ENCODE measurements around the gene PTPN3. TPM values are rescaled to one million over a fixed set of nuclear protein-coding genes. Genes with fewer than 3 reads are reported as not detected.

Gene PTPN3
- total RNA-seq, 6 donors from 2014 or later: 10.2 to 26.2 (median 15.2) TPM

DNA sequence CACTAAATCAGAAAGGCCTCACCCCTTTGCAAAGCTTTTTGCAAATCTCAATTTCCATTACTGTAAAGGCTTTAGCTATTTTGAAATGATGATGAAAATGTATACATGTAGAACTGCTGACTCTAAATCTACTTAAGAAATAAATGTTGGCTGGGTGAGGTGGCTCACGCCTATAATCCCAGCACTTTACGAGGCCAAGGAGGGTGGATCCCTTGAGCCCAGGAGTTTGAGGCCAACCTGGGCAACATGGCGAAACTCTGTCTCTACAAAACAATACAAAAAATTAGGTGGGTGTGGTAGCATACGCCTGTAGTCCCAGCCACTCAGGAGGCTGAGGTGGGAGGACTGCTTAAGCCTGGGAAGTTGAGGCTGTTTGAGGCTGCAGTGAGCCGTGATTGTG, 64.6 kb downstream of the PTPN3 start:
- TF ChIP-seq CTCF (IDR thresholded peaks at IDR 0.05) (no peak), EP300 (IDR thresholded peaks at IDR 0.05) (no peak), POLR2AphosphoS5 (IDR thresholded peaks at IDR 0.05) (no peak), POLR2A (IDR thresholded peaks at IDR 0.05) (no peak)
- Histone ChIP-seq H3K36me3 (peaks cover 0 to 7% (median 0%) of the 10 kb centered on the region in 4 donors), H3K4me3 (no peak overlapping the region), H3K27ac (no peak overlapping the region), H3K4me1 (no peaks in the 10 kb centered on the region), H3K9me3 (no peaks in the 10 kb centered on the region), H3K27me3 (no peaks in the 10 kb centered on the region)
- no peak for DNase-seq
- ATAC-seq (ENCODE audit: low FRiP score in 2 of 2): no peak
- WGBS, 2 donors: 91 to 96% methylated on average over 5 of the region's 5 CpGs

GRCh38 chr9:109430231-109430630, 67.9 kb downstream of the PTPN3 start:
- WGBS, 2 donors: 67 to 76% methylated on average over 3 to 4 of the region's 4 CpGs
- ATAC-seq (ENCODE audit: low FRiP score in 2 of 2): no peak
- TF ChIP-seq EP300 (IDR thresholded peaks at IDR 0.05) (no peak), CTCF (IDR thresholded peaks at IDR 0.05) (no peak), POLR2AphosphoS5 (IDR thresholded peaks at IDR 0.05) (no peak), POLR2A (IDR thresholded peaks at IDR 0.05) (no peak)
- Histone ChIP-seq H3K36me3 (peaks cover 0 to 7% (median 0%) of the 10 kb centered on the region in 4 donors), H3K27ac (no peak overlapping the region), H3K9me3 (no peaks in the 10 kb centered on the region), H3K4me1 (no peaks in the 10 kb centered on the region), H3K27me3 (no peaks in the 10 kb centered on the region), H3K4me3 (no peak overlapping the region)
- DNase-seq: no peak

GRCh38 chr9:109428854-109429253, 69.3 kb downstream of the PTPN3 start:
- Histone ChIP-seq H3K27me3 (no peaks in the 10 kb centered on the region), H3K4me3 (no peak overlapping the region), H3K9me3 (no peaks in the 10 kb centered on the region), H3K4me1 (no peaks in the 10 kb centered on the region), H3K36me3 (peaks cover 0 to 7% (median 0%) of the 10 kb centered on the region in 4 donors), H3K27ac (no peak overlapping the region)
- 73 to 83% methylated on average over 5 to 6 of the region's 6 CpGs for WGBS, 2 donors
- no peak for DNase-seq
- ATAC-seq (ENCODE audit: low FRiP score in 2 of 2): no peak
- TF ChIP-seq POLR2A (IDR thresholded peaks at IDR 0.05) (no peak), POLR2AphosphoS5 (IDR thresholded peaks at IDR 0.05) (no peak), EP300 (IDR thresholded peaks at IDR 0.05) (no peak), CTCF (IDR thresholded peaks at IDR 0.05) (no peak)

- no peak for TF ChIP-seq POLR2AphosphoS5 (IDR thresholded peaks at IDR 0.05)
- no peak for TF ChIP-seq EP300 (IDR thresholded peaks at IDR 0.05)
- TF ChIP-seq POLR2A (IDR thresholded peaks at IDR 0.05): no peak
- TF ChIP-seq CTCF (IDR thresholded peaks at IDR 0.05): no peak
- no peak overlapping the region for H3K27ac ChIP-seq
- 65 to 74% methylated on average over 4 of the region's 4 CpGs for WGBS, 2 donors
Measured at GRCh38 chr9:109427886-109428285, 70.2 kb downstream of the PTPN3 start.

DNA sequence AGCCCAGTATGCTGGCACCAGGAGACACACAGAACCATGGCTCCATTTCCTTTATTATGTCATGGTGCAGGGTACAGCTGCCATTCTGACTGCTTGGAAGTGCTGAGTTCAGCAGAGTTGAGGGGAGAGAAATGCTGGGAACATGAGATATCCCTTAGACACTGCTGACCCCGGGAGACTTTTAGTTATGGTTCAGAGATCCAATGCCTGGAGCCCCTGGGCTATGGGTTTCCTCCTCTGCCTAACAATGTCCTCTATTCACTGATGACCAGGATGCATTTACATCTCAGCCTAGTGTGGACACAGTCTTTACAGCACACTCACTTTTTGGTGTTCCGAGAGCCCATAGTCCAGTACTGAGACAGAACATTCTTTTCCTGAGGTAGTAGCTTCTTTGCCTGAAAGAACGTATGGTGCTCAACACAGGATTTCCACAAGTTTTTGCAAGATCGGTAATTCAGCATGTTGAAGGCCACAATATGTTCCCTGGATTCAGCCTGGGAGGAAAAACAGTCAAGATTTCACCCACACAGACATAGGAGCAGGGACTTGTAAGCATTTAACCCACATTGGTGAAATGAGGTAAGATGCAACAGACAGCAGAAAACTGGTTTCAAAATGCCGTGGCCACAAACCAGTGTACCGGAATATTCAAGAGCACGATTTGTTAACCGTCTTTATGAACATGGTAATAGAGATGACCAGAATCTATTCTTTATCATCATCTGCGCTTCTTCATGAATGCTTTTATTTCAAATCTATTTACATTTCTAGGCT, 71.3 kb downstream of the PTPN3 start:
- Histone ChIP-seq H3K4me3 (no peak overlapping the region), H3K36me3 (peaks cover 0 to 7% (median 0%) of the 10 kb centered on the region in 4 donors), H3K27ac (no peak overlapping the region), H3K9me3 (no peaks in the 10 kb centered on the region), H3K4me1 (no peaks in the 10 kb centered on the region), H3K27me3 (no peaks in the 10 kb centered on the region)
- DNase-seq (no peak), ATAC-seq (ENCODE audit: low FRiP score in 2 of 2) (no peak)
- WGBS, 2 donors: 92 to 94% methylated on average over 8 to 9 of the region's 9 CpGs
- TF ChIP-seq POLR2AphosphoS5 (IDR thresholded peaks at IDR 0.05) (no peak), CTCF (IDR thresholded peaks at IDR 0.05) (no peak), EP300 (IDR thresholded peaks at IDR 0.05) (no peak), POLR2A (IDR thresholded peaks at IDR 0.05) (no peak)

More at GRCh38 chr9:109427886-109428285, 70.2 kb downstream of the PTPN3 start:
- Histone ChIP-seq H3K9me3 (no peaks in the 10 kb centered on the region), H3K36me3 (peaks cover 0 to 7% (median 0%) of the 10 kb centered on the region in 4 donors), H3K27me3 (no peaks in the 10 kb centered on the region), H3K4me3 (no peak overlapping the region), H3K4me1 (no peaks in the 10 kb centered on the region)
- ATAC-seq (ENCODE audit: low FRiP score in 2 of 2): no peak
- no peak for DNase-seq
